Omental fat pad (tissue), 4 donors: Measurements from ENCODE around the gene SEMA3G. TPM values are rescaled to one million over a fixed set of nuclear protein-coding genes. Genes with fewer than 3 reads are reported as not detected.

Experiments
- ATAC-seq: fragments of 150-250 bp; one replicate; pipeline ENCODE4 v1.9.1; 2016; ENCODE audit warnings: mild to moderate bottlenecking, moderate library complexity; ENCODE audit not compliant: low FRiP score
- DNase-seq: peaks from one replicate; pipeline ENCODE4 v3.0.0-alpha.2; 2019; ENCODE audit warnings: low spot score
- total RNA-seq, 4 donors: library from RNA; depleted of rRNA; stranded (reverse); fragments of >200 nt; gene quantifications; one replicate each; pipeline ENCODE4 v1.1.0, GENCODE V29; 2016
- TF ChIP-seq, protein P1 (sequence below), 3 donors: fragments of 450-650 bp; IDR thresholded peaks; one replicate each; pipeline ENCODE4 v1.5.1; 2016 to 2017; ENCODE audit warnings: antibody characterized with exemption in 3 of 3, mild to moderate bottlenecking in 3 of 3, moderate library complexity in 2 of 3

SEMA3G gene
- total RNA-seq, 4 donors from 2014 or later, result 21.3 to 200 (median 131) TPM

DNA sequence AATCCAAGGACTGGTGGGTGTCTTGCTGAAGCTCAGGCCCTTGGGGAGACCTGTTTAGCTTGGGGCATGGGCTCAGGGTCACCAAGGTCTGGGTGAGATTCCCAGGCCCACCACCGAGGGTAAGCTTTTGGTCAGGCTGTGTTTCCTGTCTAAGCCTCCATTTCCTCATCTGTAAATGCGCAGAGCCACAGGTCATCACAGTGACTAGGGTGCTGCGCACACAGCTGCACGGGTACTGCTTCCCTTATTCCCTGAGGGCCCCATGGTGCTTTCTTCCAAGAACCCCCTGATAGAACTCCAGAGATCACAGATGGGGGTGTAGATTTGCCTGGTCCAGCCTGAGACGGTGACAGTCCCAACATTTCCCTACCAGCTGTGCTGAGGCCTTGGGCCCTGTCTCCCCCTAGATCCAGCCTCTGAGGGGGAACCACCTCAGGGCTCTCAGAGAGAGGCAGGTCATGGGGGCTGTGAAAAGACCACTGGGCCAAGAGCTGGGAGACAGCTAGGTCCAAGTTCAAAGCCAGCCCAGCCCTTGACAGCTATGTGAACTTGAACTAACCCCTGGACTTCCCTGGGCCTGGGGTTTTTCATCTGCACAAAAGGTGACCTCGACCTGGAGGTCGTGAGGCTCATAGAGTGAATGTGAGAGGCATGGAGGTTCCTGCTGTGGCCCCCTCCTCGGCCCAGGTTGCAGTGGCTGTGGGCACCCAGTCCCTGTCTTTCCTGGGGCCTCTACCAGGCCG lies 60.7 kb downstream of the SEMA3G start:
- DNase-seq, result no peak
- TF ChIP-seq, protein P1, sequence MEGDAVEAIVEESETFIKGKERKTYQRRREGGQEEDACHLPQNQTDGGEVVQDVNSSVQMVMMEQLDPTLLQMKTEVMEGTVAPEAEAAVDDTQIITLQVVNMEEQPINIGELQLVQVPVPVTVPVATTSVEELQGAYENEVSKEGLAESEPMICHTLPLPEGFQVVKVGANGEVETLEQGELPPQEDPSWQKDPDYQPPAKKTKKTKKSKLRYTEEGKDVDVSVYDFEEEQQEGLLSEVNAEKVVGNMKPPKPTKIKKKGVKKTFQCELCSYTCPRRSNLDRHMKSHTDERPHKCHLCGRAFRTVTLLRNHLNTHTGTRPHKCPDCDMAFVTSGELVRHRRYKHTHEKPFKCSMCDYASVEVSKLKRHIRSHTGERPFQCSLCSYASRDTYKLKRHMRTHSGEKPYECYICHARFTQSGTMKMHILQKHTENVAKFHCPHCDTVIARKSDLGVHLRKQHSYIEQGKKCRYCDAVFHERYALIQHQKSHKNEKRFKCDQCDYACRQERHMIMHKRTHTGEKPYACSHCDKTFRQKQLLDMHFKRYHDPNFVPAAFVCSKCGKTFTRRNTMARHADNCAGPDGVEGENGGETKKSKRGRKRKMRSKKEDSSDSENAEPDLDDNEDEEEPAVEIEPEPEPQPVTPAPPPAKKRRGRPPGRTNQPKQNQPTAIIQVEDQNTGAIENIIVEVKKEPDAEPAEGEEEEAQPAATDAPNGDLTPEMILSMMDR (IDR thresholded peaks at IDR 0.05), result no peak
- no peak for ATAC-seq

DNA sequence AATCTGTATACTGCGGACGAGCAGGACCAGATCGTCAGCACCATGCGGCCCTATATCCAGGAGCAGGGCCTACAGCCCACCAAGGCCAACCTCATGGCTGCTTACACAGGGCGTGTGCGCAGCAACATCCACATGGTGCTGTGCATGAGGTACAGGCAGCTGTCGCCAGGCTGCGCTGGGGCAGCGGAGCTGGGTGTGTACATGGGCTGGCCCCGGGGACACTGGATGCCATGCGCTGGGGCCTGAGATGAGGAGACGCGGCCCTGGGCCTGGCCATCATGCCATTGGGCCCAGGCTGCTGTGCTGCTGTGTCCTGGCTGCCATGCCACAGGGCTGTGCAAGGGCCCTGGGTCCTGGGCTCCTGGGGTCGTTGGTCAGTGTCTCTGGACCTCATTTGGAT lies 61.5 kb downstream of the SEMA3G start:
- DNase-seq (no peak), ATAC-seq (no peak)
- TF ChIP-seq, protein P1 (IDR thresholded peaks at IDR 0.05), result no peak

Other genes starting within 250 kb of the SEMA3G start
- 10 to 100 TPM; 29.3 to 79.7 (median 31.0) TPM for gene ALAS1, start 246.9 kb downstream of the SEMA3G start, total RNA-seq
- under 1 TPM in 1 of 4 donors, not detected in 3; 0.19 TPM for gene TLR9, start 219.5 kb downstream of the SEMA3G start, total RNA-seq
- 100 to 1,000 TPM in 1 of 4 donors, 10 to 100 TPM in 3; 50.1 to 116 (median 78.3) TPM for gene TWF2, start 205.9 kb downstream of the SEMA3G start, total RNA-seq
- 10 to 100 TPM; 17.0 to 32.2 (median 23.9) TPM for gene PPM1M, start 199.3 kb downstream of the SEMA3G start, total RNA-seq
- gene WDR82, start 166.5 kb downstream of the SEMA3G start, total RNA-seq, result 10 to 100 TPM; 42.9 to 56.9 (median 51.4) TPM
- gene GLYCTK, start 157.3 kb downstream of the SEMA3G start, total RNA-seq, result 10 to 100 TPM; 12.7 to 63.5 (median 41.4) TPM
- gene DNAH1, start 128.8 kb downstream of the SEMA3G start, total RNA-seq, result 10 to 100 TPM in 3 of 4 donors, 1 to 10 TPM in 1; 6.7 to 24.9 (median 14.1) TPM
- 10 to 100 TPM; 44.6 to 73.0 (median 57.4) TPM for gene BAP1, start 35.1 kb downstream of the SEMA3G start, total RNA-seq
- 10 to 100 TPM in 2 of 4 donors, 1 to 10 TPM in 2; 5.5 to 12.9 (median 9.1) TPM for gene PHF7, start 34.4 kb downstream of the SEMA3G start, total RNA-seq
- gene TNNC1, start 8.9 kb upstream of the SEMA3G start, total RNA-seq, result 1 to 10 TPM in 2 of 4 donors, not detected in 2; 2.4 to 2.5 TPM
- 10 to 100 TPM; 59.8 to 82.3 (median 68.5) TPM for gene NISCH, start 10.5 kb upstream of the SEMA3G start, total RNA-seq
- 100 to 1,000 TPM; 231 to 610 (median 304) TPM for gene STAB1, start 50.2 kb upstream of the SEMA3G start, total RNA-seq
- 10 to 100 TPM; 18.3 to 50.3 (median 39.5) TPM for gene NT5DC2, start 88.8 kb upstream of the SEMA3G start, total RNA-seq
- 10 to 100 TPM in 2 of 4 donors, 1 to 10 TPM in 2; 3.2 to 27.9 (median 13.8) TPM for gene UQCC5, start 91.5 kb upstream of the SEMA3G start, total RNA-seq
- gene PBRM1, start 240.8 kb upstream of the SEMA3G start, total RNA-seq, result 100 to 1,000 TPM in 3 of 4 donors, 10 to 100 TPM in 1; 89.4 to 118 (median 114) TPM
- gene GNL3, start 240.9 kb upstream of the SEMA3G start, total RNA-seq, result 100 to 1,000 TPM in 2 of 4 donors, 10 to 100 TPM in 2; 55.8 to 371 (median 93.0) TPM